Gastrocnemius medialis (tissue), 4 donors: ENCODE measurements around the gene MXRA8.

ENCODE experiments used
- POLR2A ChIP-seq, 2 donors: fragments of 450-650 bp; IDR thresholded peaks; one replicate each; pipeline ENCODE4 v1.6.1; 2017; ENCODE audit warnings: antibody characterized with exemption in 2 of 2, mild to moderate bottlenecking in 2 of 2, moderate library complexity in 2 of 2
- TF ChIP-seq, protein P1 (sequence below), 5 experiments: fragments of 450-650 bp in 3 of 5; fragments of 200-600 bp in 2 of 5; sonication (generic) in 2 of 5; IDR thresholded peaks in 4 of 5; conservative IDR thresholded peaks in 1 of 5; 1 replicate in 4 of 5; 2 replicates in 1 of 5; pipeline ENCODE4 v1.5.1; 2016 to 2019; ENCODE audit warnings: antibody characterized with exemption in 5 of 5, mild to moderate bottlenecking in 3 of 5, moderate library complexity in 3 of 5

DNA sequence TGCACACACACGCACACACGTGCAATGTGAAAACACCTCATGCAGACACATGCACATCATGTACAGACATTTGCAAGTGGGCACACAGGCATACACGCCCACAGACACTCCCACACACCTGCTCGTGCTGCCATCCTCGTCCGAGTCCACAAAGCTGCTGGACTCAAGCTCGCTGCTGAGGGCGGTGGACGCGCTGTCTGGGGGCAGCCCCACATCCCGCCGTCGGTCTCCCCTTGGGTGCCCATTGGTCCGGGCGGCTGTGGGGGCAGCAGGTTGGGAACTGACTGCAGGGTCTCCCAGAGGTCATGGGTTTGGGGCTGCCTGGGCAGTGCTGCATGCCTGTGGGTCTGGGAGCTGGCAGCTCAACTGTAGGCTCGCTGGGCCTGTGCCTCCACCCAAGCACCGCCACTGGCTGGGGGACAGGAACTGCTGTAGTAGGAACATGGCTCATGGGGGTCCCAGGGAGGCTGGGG lies 16.8 kb downstream of the MXRA8 start:
- TF ChIP-seq, protein P1, sequence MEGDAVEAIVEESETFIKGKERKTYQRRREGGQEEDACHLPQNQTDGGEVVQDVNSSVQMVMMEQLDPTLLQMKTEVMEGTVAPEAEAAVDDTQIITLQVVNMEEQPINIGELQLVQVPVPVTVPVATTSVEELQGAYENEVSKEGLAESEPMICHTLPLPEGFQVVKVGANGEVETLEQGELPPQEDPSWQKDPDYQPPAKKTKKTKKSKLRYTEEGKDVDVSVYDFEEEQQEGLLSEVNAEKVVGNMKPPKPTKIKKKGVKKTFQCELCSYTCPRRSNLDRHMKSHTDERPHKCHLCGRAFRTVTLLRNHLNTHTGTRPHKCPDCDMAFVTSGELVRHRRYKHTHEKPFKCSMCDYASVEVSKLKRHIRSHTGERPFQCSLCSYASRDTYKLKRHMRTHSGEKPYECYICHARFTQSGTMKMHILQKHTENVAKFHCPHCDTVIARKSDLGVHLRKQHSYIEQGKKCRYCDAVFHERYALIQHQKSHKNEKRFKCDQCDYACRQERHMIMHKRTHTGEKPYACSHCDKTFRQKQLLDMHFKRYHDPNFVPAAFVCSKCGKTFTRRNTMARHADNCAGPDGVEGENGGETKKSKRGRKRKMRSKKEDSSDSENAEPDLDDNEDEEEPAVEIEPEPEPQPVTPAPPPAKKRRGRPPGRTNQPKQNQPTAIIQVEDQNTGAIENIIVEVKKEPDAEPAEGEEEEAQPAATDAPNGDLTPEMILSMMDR (IDR thresholded peaks at IDR 0.05 in 4 of 5, conservative IDR thresholded peaks at IDR 0.05 in 1 of 5): no peak
- TF ChIP-seq POLR2A (IDR thresholded peaks at IDR 0.05): no peak
